Upper lobe of right lung (tissue), 1 donor: Measurements from ENCODE around the gene IQGAP2. TPM values are rescaled to one million over a fixed set of nuclear protein-coding genes. Genes with fewer than 3 reads are reported as not detected.

Experiments used
- ATAC-seq: fragments of 200-7000 bp; cut with Tn5 transposase; one replicate; pipeline ENCODE4 v1.9.1; 2020; ENCODE audit warnings: mild to moderate bottlenecking, moderate library complexity
- DNase-seq: peaks from one replicate; pipeline ENCODE4 v3.0.0-alpha.2; 2020
- H3K27ac ChIP-seq: fragments of 200-600 bp; one replicate; pipeline ENCODE4 v1.8.0; 2022
- H3K27me3 ChIP-seq: fragments of 200-600 bp; one replicate; pipeline ENCODE4 v1.8.0; 2022; ENCODE audit warnings: mild to moderate bottlenecking
- H3K36me3 ChIP-seq: fragments of 200-600 bp; one replicate; pipeline ENCODE4 v1.8.0; 2022
- H3K4me1 ChIP-seq: fragments of 200-600 bp; one replicate; pipeline ENCODE4 v1.8.0; 2022
- H3K4me3 ChIP-seq: fragments of 200-600 bp; one replicate; pipeline ENCODE4 v1.8.0; 2022; ENCODE audit warnings: mild to moderate bottlenecking
- H3K9me3 ChIP-seq: fragments of 200-600 bp; one replicate; pipeline ENCODE4 v1.8.0; 2022
- intact Hi-C: fragments of 100-400 bp; cut with DNase I; formaldehyde crosslinking; loops from one replicate; pipeline ENCODE4 v1.11.0; 2022
- total RNA-seq: library from RNA; stranded (reverse); fragmentation: NEBNext Ultra II Directional; extraction: Animal tissue kit (Norgen Biotek cat#: 25700); gene quantifications from one replicate; pipeline ENCODE4 v1.2.1, GENCODE V29; 2021
- TF ChIP-seq, protein P1 (sequence below): fragments of 200-600 bp; IDR thresholded peaks from one replicate; pipeline ENCODE4 v1.8.0; 2022; ENCODE audit warnings: antibody characterized with exemption
- donor health status: DM: no; HTN: yes; CAD: no; lungs with severe emphysema.

Gene IQGAP2
- total RNA-seq, 1 donor from 2014 or later = 31.0 TPM

DNA sequence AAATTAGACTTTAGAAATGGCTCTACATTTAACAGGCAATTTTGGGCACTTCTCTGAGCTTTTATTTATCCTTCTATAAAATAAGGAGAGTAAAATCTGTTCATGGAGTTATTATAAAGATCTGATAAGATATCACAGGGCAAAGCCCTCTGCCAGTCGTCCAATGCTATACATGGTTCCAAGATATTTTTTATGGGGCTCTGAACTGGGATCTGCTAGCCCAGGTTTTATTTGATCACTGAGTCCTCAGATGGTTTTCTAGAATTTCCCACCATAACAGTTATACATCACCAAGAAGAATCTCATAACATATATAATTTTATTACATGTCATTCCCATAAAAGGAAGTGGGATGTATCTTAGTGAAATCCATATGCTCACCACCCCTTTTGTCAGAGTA is 23.2 kb upstream of the IQGAP2 start:
- H3K4me1 ChIP-seq = no peaks in the 10 kb centered on the region
- no peaks in the 10 kb centered on the region for H3K36me3 ChIP-seq
- DNase-seq = no peak
- H3K27me3 ChIP-seq = no peaks in the 10 kb centered on the region
- H3K9me3 ChIP-seq = no peaks in the 10 kb centered on the region
- no peak overlapping the region for H3K4me3 ChIP-seq
- no peak overlapping the region for H3K27ac ChIP-seq
- TF ChIP-seq, protein P1, sequence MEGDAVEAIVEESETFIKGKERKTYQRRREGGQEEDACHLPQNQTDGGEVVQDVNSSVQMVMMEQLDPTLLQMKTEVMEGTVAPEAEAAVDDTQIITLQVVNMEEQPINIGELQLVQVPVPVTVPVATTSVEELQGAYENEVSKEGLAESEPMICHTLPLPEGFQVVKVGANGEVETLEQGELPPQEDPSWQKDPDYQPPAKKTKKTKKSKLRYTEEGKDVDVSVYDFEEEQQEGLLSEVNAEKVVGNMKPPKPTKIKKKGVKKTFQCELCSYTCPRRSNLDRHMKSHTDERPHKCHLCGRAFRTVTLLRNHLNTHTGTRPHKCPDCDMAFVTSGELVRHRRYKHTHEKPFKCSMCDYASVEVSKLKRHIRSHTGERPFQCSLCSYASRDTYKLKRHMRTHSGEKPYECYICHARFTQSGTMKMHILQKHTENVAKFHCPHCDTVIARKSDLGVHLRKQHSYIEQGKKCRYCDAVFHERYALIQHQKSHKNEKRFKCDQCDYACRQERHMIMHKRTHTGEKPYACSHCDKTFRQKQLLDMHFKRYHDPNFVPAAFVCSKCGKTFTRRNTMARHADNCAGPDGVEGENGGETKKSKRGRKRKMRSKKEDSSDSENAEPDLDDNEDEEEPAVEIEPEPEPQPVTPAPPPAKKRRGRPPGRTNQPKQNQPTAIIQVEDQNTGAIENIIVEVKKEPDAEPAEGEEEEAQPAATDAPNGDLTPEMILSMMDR = no peak
- intact Hi-C loops = no loop called here
- no peak for ATAC-seq

DNA sequence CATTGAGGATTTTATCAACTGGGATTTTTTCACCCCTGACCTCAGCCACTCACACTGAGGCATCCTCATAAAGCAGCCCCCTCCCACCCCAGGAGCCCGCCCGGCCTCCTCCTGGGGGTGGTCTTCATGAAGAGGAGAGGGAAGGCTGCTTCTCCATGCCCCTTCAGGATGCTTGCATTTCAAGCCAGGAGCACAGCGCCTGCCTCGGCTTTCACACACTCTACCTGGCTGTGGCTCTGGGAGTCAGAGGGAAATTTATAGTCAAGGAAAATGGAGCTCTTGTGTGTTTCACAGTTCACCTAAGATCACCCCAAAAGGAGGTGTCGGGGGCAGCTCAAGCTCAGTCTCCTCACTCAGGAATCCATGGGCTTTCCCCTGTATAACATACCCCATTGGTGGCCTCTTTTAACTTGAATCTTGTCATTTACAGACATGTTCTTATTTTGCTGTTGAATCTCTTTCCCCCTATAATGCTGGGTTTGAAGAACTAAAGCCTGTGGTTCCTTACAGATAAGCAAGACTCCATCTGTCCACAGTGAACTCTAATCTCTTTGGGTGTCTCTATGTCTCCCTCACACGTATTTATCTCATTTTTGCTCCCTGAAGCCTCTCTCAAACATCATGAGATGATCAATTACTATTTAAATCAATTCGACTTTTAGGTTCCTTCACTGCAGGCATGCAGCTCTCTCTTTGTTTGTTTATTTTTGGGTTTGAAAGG is 22.6 kb upstream of the IQGAP2 start:
- DNase-seq (no peak), ATAC-seq (no peak)
- Histone ChIP-seq H3K27ac (no peak overlapping the region), H3K27me3 (no peaks in the 10 kb centered on the region), H3K9me3 (no peaks in the 10 kb centered on the region), H3K4me3 (no peak overlapping the region), H3K36me3 (no peaks in the 10 kb centered on the region), H3K4me1 (no peaks in the 10 kb centered on the region)
- intact Hi-C loops = no loop called here
- TF ChIP-seq, protein P1 = no peak

DNA sequence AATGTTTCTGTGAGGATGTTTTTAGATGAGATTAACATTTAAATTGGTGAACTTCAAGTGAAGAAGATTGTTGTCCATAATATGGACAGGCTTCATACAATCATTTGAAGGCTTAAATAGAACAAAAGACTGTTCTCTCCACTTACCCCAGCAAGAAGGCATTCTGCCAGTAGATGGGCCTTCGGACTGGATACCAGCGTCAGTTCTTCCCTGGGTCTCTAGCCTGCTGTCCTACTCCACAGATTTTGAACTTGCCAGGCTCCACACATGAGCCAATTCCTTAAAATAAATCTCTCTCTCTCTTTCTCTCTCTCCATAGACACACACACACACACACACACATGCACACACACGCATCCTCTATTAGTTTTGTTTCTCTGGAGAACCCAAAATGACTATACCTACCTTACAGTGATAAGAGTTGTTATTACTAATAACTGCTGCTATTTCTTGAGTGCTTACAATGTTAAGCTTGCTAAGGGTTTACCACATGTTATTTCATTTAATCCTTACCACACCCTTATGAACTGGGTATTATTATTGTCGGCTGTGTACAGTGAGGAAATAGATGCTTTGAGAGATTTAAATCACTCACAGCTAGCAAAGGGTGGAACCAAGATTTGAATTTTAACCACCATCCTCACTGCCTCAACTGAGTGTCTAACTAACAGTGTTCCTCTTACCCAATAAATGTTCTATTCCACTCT is 19.8 kb upstream of the IQGAP2 start:
- intact Hi-C loops = no loop called here
- DNase-seq (no peak), ATAC-seq (no peak)
- TF ChIP-seq, protein P1 = no peak
- no peak overlapping the region for H3K4me3 ChIP-seq
- no peak overlapping the region for H3K27ac ChIP-seq
- no peaks in the 10 kb centered on the region for H3K27me3 ChIP-seq
- no peaks in the 10 kb centered on the region for H3K9me3 ChIP-seq
- no peaks in the 10 kb centered on the region for H3K4me1 ChIP-seq
- no peaks in the 10 kb centered on the region for H3K36me3 ChIP-seq

DNA sequence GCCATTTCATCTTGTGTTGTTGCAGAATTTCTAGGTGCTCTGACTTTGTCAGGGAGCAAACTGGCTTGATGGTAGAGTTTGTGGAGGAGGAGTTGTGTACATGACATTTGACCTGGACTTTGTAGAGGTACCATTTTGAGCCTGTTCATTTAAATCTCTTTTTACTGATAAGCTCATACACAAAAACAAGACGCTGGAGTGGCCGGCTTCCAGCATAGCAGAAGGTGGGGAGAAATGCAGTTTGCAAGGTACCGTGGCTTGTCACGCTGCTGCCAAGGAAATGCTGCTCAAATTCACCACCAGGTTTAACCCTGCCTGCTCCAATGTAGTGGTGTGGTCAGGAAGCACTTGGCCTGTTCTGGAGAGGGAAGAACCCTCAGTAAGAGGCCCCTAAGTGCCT is 18.9 kb upstream of the IQGAP2 start:
- DNase-seq = no peak
- intact Hi-C loops = no loop called here

DNA sequence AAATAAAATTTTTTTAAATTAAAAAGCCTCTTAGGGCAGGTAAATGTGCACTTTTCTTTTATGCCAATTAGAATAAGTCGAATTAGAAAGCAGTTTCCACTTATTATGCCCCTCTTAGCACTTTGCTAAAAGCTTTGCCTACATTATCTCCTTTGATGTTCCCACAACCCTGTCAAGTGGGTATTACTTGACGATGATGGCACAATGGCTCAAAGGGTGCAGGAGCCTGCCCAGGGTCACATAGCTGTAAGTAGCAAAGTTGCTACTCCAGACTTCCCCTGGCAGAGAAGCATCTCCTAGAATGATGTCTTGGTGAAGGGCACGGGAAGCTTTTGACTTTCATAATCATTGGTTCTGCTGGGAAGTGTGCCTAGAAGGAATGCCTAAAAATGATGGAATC is 18.4 kb upstream of the IQGAP2 start:
- ATAC-seq (no peak), DNase-seq (no peak)
- H3K36me3 ChIP-seq = no peaks in the 10 kb centered on the region
- TF ChIP-seq, protein P1 = no peak
- H3K4me3 ChIP-seq = no peak overlapping the region
- intact Hi-C loops = no loop called here
- H3K9me3 ChIP-seq = no peaks in the 10 kb centered on the region
- H3K27me3 ChIP-seq = no peaks in the 10 kb centered on the region
- H3K4me1 ChIP-seq = no peaks in the 10 kb centered on the region
- no peak overlapping the region for H3K27ac ChIP-seq

More for the DNA sequence above, 18.9 kb upstream of the IQGAP2 start:
- H3K4me1 ChIP-seq = no peaks in the 10 kb centered on the region
- H3K9me3 ChIP-seq = no peaks in the 10 kb centered on the region
- H3K36me3 ChIP-seq = no peaks in the 10 kb centered on the region
- H3K27me3 ChIP-seq = no peaks in the 10 kb centered on the region
- TF ChIP-seq, protein P1 = no peak
- no peak overlapping the region for H3K27ac ChIP-seq
- no peak overlapping the region for H3K4me3 ChIP-seq
- ATAC-seq = no peak
